Body of pancreas (tissue), 4 donors: Measurements from ENCODE around the gene DBNDD2.

Experiments used
- CTCF ChIP-seq, 7 experiments: fragments of 450-650 bp in 4 of 7; fragments of 200-600 bp in 3 of 7; sonication (generic) in 3 of 7; IDR thresholded peaks; one replicate each; pipeline ENCODE4 v1.5.1; 2016 to 2019; ENCODE audit warnings: antibody characterized with exemption in 7 of 7
- POLR2A ChIP-seq, 3 donors: fragments of 450-650 bp; IDR thresholded peaks; one replicate each; pipeline ENCODE4 v1.6.1; 2016; ENCODE audit warnings: antibody characterized with exemption in 3 of 3, mild to moderate bottlenecking in 2 of 3

- TF ChIP-seq CTCF (IDR thresholded peaks at IDR 0.05) = no peak
- TF ChIP-seq POLR2A (IDR thresholded peaks at IDR 0.05) = peak in 2 of 3 donors; percentile 47 to 51
These were observed 883 bp upstream of the DBNDD2 start for GRCh38 chr20:45407067-45407745.
